Choroid plexus epithelial cell (primary cell): ENCODE results near the gene TRIP6.

ENCODE experiments used
- DNase-seq: peaks from one replicate; pipeline ENCODE4 v3.0.0-alpha.2; 2010; ENCODE audit warnings: low read depth
- H3K4me3 ChIP-seq: 2 replicates; pipeline ENCODE4 v1.5.1; 2011; ENCODE audit warnings: low read depth, mild to moderate bottlenecking, control low read depth, low read length, moderate library complexity
- CTCF ChIP-seq: conservative IDR thresholded peaks from 2 replicates; pipeline ENCODE4 v1.5.1; 2011; ENCODE audit warnings: low read depth, mild to moderate bottlenecking, control low read depth, inconsistent platforms, low read length, moderate library complexity

The TRIP6 gene

GRCh38 chr7:100887516-100888290, 20.5 kb downstream of the TRIP6 start:
- H3K4me3 ChIP-seq, result no peak overlapping the region
- peak; percentile 38 for DNase-seq
- TF ChIP-seq CTCF, result no peak

GRCh38 chr7:100888291-100888987, 21.3 kb downstream of the TRIP6 start:
- TF ChIP-seq CTCF, result no peak
- peak overlapping the region; percentile 81 for H3K4me3 ChIP-seq
- DNase-seq, result no peak

GRCh38 chr7:100888988-100889750, 22.0 kb downstream of the TRIP6 start, which contains the start of gene UFSP1:
UFSP1 (minus strand) TSS chr7:100889715; CDS start chr7:100889271, 444 bp downstream.
- DNase-seq, result no peak
- H3K4me3 ChIP-seq, result peak within 1 kb of the TSS; percentile 81
- no peak for TF ChIP-seq CTCF

GRCh38 chr7:100890653-100891567, 23.7 kb downstream of the TRIP6 start:
- TF ChIP-seq CTCF, result no peak
- H3K4me3 ChIP-seq, result peak overlapping the region; percentile 63
- no peak for DNase-seq

GRCh38 chr7:100891568-100892247, 24.5 kb downstream of the TRIP6 start:
- no peak for DNase-seq
- TF ChIP-seq CTCF, result no peak

More at GRCh38 chr7:100891568-100892247, 24.5 kb downstream of the TRIP6 start:
- H3K4me3 ChIP-seq, result no peak overlapping the region
